ENCODE data around the gene FRRS1L.
A peak's percentile ranks its signal among the peaks of the same experiment; 100 is the strongest.

The FRRS1L gene

DNA sequence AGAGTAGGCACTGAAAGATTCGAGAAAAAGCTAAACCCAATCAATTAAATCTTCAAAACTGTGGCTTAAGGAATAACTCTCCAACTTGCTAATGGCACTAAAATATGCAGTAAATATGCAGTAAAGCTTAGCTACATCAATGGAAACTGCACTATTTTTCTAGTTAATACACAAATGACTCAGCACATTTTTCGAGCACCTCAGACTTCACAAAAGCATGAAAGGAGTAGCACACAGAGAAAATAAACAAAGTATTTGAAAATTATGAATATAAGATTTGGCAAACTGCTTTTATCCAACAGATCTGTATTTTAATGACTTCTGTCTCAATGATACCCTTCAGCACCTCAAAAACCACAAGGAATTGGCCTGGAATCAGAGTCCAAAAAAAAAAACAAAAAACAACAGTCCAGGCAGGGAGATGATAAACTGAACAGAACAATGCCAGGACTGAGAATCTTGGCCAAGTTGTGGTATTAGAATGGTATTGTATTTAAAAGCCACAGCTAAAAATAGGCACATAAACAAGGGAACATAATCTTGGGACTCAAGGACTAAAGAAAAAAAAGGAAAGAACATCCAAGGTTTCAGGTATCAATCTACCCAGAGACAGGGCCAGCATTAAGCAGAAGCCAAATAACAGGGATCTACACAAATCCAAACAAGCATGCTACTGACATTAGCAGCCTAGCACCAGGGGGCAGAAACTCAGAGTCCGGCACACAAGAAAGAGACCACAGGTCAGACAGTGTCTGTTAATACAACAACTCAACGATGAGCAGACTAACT lies 68.7 kb downstream of the FRRS1L start:
- no peaks in the 10 kb centered on the region for H3F3A ChIP-seq (ENCODE audit: insufficient read depth, low read length)
- no peak overlapping the region for H3K4me3 ChIP-seq (ENCODE audit: low read depth, low read length, poor library complexity, severe bottlenecking)
- H3K9ac ChIP-seq (ENCODE audit: low read length), result no peak overlapping the region
- H3K9me2 ChIP-seq (ENCODE audit: low read depth, low read length), result no peaks in the 10 kb centered on the region
- peaks cover 57% of the 10 kb centered on the region for H3K36me3 ChIP-seq (ENCODE audit: insufficient read depth, low read length)
- H3K9me3 ChIP-seq (ENCODE audit: low read length), result no peaks in the 10 kb centered on the region
- no peaks in the 10 kb centered on the region for H3K27me3 ChIP-seq (ENCODE audit: insufficient read depth, low read length)
- peaks cover 38% of the 10 kb centered on the region for H3K4me1 ChIP-seq (ENCODE audit: insufficient read depth, low read length, severe bottlenecking)
- no peaks in the 10 kb centered on the region for H4K20me1 ChIP-seq (ENCODE audit: insufficient read depth, low read length)
- H3K79me2 ChIP-seq (ENCODE audit: insufficient read depth, low read length), result peaks cover 62% of the 10 kb centered on the region
- TF ChIP-seq, protein P1, sequence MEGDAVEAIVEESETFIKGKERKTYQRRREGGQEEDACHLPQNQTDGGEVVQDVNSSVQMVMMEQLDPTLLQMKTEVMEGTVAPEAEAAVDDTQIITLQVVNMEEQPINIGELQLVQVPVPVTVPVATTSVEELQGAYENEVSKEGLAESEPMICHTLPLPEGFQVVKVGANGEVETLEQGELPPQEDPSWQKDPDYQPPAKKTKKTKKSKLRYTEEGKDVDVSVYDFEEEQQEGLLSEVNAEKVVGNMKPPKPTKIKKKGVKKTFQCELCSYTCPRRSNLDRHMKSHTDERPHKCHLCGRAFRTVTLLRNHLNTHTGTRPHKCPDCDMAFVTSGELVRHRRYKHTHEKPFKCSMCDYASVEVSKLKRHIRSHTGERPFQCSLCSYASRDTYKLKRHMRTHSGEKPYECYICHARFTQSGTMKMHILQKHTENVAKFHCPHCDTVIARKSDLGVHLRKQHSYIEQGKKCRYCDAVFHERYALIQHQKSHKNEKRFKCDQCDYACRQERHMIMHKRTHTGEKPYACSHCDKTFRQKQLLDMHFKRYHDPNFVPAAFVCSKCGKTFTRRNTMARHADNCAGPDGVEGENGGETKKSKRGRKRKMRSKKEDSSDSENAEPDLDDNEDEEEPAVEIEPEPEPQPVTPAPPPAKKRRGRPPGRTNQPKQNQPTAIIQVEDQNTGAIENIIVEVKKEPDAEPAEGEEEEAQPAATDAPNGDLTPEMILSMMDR (IDR thresholded peaks at IDR 0.05; ENCODE audit: low read length), result peak; percentile 17; the same call in 1 of the 2 replicates
- TF ChIP-seq EZH2 (IDR thresholded peaks at IDR 0.05; ENCODE audit: borderline replicate concordance, low read length), result no peak
- H2AFZ ChIP-seq (ENCODE audit: low read length), result no peak overlapping the region
- no peak overlapping the region for H3K4me2 ChIP-seq (ENCODE audit: low read length)
- H3K27ac ChIP-seq (ENCODE audit: low read depth, low read length, poor library complexity, severe bottlenecking), result no peak overlapping the region

DNA sequence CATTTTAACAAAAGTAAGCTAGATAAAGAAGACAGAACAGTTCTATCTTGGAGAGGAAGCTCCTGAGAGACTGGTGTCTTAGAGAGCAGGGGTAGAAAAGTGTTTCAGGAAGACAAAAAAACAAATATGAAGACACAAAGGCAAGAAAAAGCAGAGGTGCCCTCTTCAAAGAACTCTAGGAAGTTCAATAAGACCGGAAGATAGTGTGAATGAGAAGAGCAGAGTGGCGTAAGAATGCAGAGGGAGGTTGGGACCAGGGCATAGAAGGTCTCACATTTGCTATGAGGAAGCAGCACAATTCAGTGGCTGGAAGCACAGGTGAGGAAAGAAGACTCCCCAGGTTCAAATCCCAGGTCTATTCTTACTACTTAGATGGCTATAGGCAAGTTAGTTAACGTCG lies 69.9 kb downstream of the FRRS1L start:
- peaks cover 49% of the 10 kb centered on the region for H3K79me2 ChIP-seq (ENCODE audit: insufficient read depth, low read length)
- H3K27ac ChIP-seq (ENCODE audit: low read depth, low read length, poor library complexity, severe bottlenecking), result no peak overlapping the region
- H3K4me3 ChIP-seq (ENCODE audit: low read depth, low read length, poor library complexity, severe bottlenecking), result no peak overlapping the region
- H3K9me2 ChIP-seq (ENCODE audit: low read depth, low read length), result no peaks in the 10 kb centered on the region
- H3K9me3 ChIP-seq (ENCODE audit: low read length), result no peaks in the 10 kb centered on the region
- TF ChIP-seq, protein P1 (IDR thresholded peaks at IDR 0.05; ENCODE audit: low read length), result no peak
- TF ChIP-seq EZH2 (IDR thresholded peaks at IDR 0.05; ENCODE audit: borderline replicate concordance, low read length), result no peak
- peaks cover 58% of the 10 kb centered on the region for H3K36me3 ChIP-seq (ENCODE audit: insufficient read depth, low read length)
- H3F3A ChIP-seq (ENCODE audit: insufficient read depth, low read length), result no peaks in the 10 kb centered on the region; the same call in 1 of the 2 replicates
- H4K20me1 ChIP-seq (ENCODE audit: insufficient read depth, low read length), result no peaks in the 10 kb centered on the region
- H3K4me1 ChIP-seq (ENCODE audit: insufficient read depth, low read length, severe bottlenecking), result peaks cover 27% of the 10 kb centered on the region
- H3K27me3 ChIP-seq (ENCODE audit: insufficient read depth, low read length), result no peaks in the 10 kb centered on the region
- no peak overlapping the region for H3K9ac ChIP-seq (ENCODE audit: low read length)
- H3K4me2 ChIP-seq (ENCODE audit: low read length), result no peak overlapping the region
- no peak overlapping the region for H2AFZ ChIP-seq (ENCODE audit: low read length)

DNA sequence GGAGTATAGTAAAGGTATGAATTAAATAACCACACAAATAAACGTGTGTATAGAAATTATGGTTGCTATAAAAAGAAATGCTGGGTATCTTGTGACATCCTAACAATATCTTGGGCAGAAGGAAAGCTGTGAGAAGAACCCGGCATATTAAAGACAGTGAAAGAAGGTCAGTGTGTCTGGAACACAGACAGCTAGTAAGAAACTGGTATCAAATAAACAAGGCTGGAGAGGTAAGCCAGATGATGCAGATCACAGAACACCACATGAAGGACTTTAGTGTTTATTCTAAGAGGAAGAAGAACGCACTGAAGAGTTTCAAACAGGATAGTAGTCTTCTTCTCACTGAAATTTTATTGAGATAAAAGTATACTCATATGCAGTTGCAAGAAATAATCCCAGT lies 71.7 kb downstream of the FRRS1L start:
- H3K79me2 ChIP-seq (ENCODE audit: insufficient read depth, low read length), result peaks cover 33% of the 10 kb centered on the region
- no peaks in the 10 kb centered on the region for H3K27me3 ChIP-seq (ENCODE audit: insufficient read depth, low read length)
- H3K36me3 ChIP-seq (ENCODE audit: insufficient read depth, low read length), result peaks cover 73% of the 10 kb centered on the region
- no peak overlapping the region for H3K9ac ChIP-seq (ENCODE audit: low read length)
- H3F3A ChIP-seq (ENCODE audit: insufficient read depth, low read length), result no peaks in the 10 kb centered on the region; the same call in 1 of the 2 replicates
- no peaks in the 10 kb centered on the region for H3K9me2 ChIP-seq (ENCODE audit: low read depth, low read length)
- H3K4me3 ChIP-seq (ENCODE audit: low read depth, low read length, poor library complexity, severe bottlenecking), result no peak overlapping the region
- no peak overlapping the region for H2AFZ ChIP-seq (ENCODE audit: low read length)
- no peak overlapping the region for H3K27ac ChIP-seq (ENCODE audit: low read depth, low read length, poor library complexity, severe bottlenecking)
- no peak for TF ChIP-seq EZH2 (IDR thresholded peaks at IDR 0.05; ENCODE audit: borderline replicate concordance, low read length)
- TF ChIP-seq, protein P1 (IDR thresholded peaks at IDR 0.05; ENCODE audit: low read length), result no peak
- H3K4me1 ChIP-seq (ENCODE audit: insufficient read depth, low read length, severe bottlenecking), result peaks cover 16% of the 10 kb centered on the region
- H3K9me3 ChIP-seq (ENCODE audit: low read length), result no peaks in the 10 kb centered on the region
- H4K20me1 ChIP-seq (ENCODE audit: insufficient read depth, low read length), result no peaks in the 10 kb centered on the region
- no peak overlapping the region for H3K4me2 ChIP-seq (ENCODE audit: low read length)

All from OCI-LY1 (cell line).